Activated effector memory CD4-positive, alpha-beta T cell treated with anti-CD3 and anti-CD28 coated beads, Interleukin-2, amount 50 U/mL, for 16 hours (primary cell): Measurements from ENCODE around the gene TYSND1.
A peak's percentile ranks its signal among the peaks of the same experiment; 100 is the strongest.
"Not testable (repeated sequence)": the region's sequence is repeated elsewhere in the genome, so short reads cannot be mapped to it uniquely, and the experiment has no call there.

Experiments used
- DNase-seq: peaks from one replicate; pipeline ENCODE4 v3.0.0-alpha.2; 2020

The TYSND1 gene

DNA sequence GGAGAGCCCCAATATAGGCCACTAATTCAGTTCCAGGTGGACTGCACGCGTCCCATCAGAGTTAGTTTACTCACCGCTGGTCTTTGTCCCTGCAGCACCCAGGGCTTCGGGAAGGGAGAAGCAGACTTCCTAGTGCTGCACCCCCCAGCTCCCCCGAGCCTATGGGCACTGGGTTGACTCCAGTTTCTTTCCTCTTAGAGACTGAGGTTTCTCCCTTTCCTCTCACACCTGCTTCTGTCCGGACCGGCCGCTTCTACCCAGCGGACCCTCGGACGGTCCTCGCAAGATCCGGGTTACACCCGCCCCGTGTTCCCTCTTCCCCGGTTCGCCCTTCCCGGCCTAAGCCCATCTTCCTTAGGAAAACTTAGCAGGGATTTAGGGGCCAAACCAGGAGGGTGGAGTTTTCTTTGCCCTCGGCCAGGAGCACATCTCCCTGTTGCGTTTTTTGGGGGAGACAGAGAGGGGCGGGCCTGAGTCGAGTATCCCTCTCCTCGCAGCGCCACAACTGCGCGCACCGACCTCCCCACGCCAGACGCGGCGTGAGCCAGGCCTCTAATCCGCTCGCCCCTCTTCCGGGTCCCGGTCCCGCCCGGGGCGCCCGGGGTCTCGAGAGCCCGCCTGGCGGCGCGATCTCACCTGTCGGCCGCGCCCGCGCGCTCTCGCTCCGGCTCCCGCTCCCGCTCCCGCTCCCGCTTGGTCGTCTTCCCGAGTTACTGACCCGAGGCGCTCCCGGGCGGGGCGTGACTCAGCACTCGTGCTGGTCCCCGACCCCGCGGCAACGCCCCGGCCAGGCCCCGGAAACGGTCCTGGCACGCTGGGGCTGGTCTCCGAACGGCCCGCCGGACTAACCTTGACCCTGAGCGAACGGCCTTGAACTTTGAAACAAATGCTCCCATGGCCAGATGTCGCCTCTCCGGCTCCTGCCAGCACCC lies 14.1 kb downstream of the TYSND1 start, which contains the start of gene AIFM2:
AIFM2 (minus strand) TSS at position 728 of the 932 bp plus-strand sequence. CDS start 8,741 bp downstream, outside the sequence.
- DNase-seq, result peak; percentile 69

DNA sequence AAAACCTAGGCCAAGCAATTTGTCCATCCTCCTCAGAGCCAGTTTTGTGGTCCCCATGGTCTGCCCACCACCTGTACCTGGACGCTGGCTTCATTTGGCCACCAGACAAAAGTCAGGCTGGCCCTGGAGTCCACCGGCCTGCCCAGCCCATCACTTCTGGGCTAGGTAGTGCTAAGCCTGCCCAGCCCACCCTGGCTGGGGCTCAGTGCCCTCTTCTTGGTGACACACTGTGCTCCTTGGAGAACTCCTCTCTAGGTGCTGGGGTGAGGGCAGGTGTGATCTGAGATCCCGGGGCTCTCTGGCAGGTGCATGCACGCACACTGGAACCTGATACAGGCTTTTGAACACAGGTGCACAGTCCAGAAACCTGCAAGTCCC lies 15.0 kb downstream of the TYSND1 start:
- DNase-seq, result peak; percentile 56

DNA sequence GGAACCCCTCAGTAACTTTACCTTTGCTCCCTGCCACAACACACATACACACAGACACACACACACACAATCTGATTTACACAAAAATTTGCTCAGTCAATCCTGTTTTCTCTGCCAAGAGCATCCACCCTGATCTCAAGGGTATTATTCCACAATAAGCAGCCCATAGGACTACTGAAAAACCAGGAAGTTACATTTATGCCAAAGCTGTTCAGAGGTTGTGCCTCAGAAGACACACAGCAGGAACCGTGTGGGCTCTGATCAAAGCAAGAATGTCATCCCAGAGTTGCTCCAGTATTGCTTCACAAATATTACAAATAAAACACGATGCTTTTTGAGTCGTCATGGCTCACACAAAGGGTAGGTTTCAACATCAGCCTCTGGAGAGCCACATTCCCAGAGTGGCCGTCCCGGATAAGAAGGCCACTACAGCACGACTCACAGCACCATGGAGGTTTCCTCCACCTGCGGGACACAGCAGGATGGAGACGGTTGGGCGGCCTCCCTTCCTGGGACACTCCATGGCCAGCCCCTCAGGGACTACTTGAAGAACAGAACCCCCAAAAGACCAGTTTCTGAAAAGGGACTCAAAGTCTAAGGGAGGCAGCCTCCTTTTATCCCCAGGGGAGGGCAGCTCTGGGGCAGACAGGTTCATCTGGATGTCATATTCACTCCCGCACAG lies 15.5 kb downstream of the TYSND1 start:
- no peak for DNase-seq

DNA sequence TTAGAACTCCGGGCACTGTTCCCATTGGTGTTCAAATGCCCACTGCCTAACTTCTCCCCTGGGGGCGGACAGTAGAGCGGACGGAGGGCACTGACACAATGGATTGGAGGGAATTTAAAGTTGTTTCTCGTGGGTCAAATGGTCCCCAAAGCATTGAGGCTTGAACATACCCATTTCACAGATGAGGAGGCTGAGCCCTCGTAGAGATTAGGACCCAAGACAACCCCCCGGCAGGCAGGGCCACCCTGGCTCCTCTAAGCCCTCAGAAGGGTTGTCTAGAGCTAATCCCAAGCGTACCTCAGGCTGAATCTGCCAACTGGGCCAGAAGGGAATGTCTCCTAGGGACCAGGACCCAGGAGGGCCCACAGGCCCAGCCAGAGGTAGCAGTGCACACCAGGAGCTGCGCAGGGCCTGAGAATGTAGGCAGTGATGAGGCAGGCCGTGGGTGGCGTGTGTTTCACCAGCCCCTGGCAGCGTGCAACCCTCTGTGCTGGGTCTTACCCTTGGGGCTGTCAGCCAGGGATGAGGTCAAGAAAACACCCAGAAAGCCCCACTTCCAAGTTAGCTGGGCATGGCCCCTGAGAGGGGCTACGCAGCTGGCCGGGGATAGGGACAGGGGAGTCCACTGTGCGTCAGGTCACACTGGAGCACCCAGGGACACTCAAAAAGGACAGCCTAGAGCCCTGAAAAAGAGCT lies 19.7 kb downstream of the TYSND1 start:
- no peak for DNase-seq

DNA sequence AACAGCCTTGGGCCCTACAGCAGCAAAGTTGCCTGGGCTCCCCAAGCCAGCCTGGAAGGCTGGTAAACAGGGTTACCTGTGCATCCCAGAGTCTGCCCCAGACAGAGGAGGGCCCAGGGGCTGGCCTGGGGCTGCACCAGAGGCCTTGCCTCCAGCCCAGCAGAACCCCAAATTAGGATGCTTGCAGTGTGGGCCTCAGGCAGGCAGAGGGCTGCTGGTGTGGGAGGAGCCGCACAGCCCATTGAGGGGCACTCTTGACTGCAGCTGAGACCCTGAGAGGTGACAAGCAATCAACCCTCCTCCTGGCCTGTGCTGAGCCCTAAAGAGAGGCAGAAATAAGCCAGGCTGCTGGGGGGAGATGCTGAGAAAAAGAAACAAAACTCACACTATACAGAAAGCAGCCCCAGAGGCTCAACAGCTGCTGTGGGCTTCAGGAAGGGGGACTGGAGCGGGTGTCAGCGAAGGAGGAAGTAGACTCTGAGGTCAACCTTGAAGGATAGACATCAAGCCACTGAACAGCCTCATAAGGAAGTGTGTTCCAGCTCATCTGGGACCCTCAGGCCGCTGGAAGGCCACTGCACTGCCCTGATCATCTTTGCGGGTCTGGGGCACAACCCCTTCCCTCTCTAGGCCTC lies 20.5 kb downstream of the TYSND1 start:
- no peak for DNase-seq

DNA sequence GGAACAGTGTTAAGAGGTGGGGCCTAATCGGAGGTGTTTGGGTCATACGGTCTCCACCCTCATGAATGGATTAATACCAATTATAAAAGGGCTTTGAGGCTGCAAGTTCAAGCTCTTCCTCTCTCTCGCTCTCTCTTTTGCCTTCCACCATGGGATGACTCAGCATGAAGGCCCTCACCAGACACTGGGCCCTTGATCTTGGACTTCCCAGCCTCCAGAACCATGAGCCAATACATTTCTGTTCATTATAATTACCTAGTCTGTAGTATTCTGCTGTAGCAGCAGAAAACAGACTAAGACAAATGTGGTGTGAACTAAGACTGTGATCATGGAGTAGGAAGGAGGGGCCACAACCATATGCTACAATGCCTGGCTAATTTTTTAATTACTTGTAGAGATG lies 21.6 kb downstream of the TYSND1 start:
- no peak for DNase-seq

DNA sequence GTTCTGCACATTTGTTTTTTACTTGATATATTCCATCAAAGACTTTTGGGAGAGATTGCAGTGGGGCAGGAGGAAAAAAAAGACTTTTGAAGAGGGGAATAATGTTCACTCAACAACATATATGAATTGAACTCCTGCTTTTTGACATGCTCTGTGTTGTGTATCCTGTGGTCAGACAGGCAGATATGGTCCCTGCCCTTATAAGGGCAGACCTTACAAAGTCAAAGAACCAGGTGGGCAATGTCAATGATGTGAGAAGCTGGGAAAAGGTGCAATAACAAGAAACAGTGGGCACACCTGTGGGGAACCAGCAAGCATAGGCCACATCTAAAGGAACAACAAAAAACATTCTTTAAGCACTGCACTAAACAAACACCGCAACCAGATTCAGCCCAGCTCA lies 22.1 kb downstream of the TYSND1 start:
- DNase-seq, result no peak

DNA sequence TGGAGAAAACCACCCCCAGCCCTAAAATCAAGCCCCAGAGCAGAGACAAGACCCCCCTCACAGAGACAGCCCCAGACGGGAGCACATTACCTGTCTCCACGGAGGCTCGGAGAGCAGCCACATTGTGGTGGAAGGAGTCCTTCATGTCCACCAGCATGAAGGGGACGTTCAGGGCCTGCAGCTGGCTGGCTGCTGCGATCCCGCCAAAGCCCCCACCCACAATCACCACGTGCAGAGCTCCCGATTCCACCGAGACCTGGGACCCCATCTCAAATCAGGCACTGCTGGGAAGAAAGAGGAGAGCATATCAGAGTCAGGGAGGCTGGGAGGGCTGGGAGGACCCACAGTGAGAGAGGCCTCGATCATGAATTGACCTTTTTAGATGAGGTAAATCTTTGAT lies 22.7 kb downstream of the TYSND1 start:
- no peak for DNase-seq

DNA sequence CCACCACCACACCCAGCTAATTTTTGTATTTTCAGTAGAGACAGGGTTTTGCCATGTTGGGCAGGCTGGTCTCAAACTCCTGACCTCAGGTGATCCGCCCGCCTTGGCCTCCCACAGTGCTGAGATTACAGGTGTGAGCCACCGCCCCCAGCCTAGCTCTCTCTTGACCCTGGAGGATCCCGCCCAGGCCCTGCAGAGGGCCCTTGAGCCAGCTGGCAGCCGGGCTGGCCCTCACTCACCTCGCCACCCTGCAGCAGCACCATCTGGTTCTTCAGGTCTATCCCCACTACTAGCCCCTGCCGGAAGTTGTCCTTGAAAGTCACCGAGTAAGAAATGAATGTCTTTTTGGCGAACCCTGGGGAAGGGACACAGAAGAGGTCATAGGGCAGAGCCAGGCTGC lies 23.3 kb downstream of the TYSND1 start:
- DNase-seq, result not testable (repeated sequence)

DNA sequence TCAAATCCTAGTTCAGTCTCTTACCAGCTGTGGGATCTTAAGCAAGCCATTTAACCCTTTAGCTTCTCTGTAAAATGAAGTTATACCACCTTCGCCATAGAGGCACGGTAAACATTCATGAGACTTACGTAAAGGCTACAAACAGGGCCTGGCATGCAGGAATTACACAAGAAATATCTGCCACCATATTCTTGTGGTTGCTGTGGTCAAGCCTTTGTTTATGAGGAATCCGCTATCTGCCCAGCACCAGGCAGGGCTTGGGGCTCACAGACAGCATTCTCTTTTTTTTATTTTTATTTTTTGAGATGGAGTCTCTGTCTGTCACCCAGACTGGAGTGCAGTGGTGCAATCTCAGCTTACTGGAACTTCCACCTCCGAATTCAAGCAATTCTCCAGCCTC lies 23.8 kb downstream of the TYSND1 start:
- DNase-seq, result no peak

DNA sequence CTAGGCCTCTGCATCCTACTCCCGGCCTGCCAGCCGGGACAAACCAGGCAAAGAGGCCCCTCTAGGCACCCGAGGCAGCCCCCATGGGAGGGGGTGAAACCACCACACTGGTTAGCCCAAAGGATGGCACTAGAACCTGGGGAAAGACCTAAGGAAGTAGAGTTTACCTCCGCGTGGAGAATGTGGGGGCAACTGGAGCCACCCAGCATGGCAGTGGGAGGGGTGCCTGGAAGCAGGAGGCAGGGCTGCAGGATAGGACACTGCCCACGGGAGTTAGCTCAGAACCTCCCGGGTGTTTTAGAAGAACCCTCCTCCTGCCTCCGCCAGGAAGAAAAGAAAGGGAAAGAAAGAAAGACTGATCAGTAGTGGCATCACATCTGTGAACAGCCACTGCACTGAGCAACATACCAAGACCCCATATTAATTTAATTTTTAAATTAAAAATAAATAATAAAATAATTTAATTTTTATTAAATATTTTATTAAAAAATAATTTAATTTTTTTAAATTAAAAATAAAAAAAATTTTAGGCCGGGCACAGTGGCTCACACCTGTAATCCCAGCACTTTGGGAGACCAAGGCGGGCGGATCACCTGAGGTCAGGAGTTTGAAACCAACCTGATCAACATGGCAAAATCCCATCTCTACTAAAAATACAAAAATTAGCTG lies 25.1 kb downstream of the TYSND1 start:
- no peak for DNase-seq

DNA sequence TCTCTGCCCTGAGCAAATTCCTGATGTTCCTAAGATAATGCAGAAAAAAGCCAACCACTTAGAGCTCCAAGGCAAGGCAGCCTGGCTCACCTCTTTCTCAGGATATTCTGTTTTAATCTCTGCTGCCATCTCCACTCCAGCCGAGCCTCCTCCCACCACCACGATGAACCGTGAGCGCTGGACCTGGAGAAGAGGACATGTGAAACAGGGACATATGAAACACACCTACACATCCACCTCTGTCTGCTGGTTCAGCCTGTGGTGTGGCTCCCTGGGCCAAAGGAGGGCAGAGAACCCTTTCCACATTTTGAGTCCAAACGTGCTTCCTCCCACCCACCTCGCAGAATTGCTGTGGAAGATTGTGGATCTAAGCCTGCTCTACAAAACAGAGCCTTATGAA lies 26.1 kb downstream of the TYSND1 start:
- no peak for DNase-seq

DNA sequence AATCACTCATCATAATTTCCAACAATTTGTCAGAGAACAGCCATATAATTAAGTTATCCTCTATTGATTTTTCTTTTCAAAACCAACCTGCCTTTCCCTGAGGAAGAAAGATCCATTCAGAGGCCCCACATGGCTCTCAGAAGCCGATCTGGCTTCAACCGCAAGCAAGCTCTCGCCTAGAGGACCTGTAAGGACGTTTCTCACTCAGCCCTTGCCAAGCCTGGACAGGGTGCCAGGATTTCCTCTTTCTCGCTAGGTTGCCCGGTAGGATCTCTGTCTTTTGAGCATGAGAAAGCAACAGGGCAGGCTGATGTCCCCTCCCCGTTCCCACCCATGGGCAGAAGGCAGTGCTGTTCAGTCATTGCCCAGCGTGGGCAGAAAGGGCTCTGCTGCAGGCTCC lies 26.9 kb downstream of the TYSND1 start:
- DNase-seq, result no peak

DNA sequence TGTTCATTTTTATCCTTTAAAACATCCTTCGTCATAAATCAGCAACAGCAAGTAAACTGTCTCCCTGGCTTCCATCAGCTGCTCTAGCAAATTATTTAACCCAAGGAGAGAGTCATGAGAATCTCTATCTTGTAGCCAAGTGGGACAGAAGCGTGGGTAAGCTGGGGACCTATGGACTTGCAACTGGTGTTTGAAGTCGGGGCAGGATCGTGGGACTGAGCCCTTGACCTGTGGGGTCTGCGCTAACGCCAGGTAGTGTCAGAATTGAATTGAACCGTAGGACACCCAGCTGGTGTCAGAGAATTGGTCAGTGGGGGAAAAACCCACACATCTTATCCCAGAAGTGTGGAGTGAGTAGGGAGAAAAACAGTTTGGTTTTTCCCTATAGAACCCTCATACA lies 27.3 kb downstream of the TYSND1 start:
- DNase-seq, result no peak

DNA sequence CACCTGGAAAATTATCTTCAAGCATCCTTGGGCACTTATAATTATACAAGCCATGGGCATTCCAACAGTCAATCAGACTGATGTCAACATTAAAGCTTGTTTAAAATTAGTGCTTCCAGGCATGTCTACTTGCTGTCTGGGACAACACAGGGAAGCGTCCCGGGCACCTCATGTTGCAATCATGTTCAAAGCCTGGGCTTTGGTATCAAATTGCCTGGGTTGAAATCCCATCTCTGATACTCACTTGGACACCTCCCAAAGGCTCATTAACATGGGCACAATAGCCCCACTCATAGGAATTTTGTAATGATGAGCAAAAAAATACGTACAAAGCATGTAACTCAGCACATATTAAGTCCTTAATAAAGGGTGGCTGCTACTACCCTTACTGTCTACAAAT lies 28.3 kb downstream of the TYSND1 start:
- no peak for DNase-seq

DNA sequence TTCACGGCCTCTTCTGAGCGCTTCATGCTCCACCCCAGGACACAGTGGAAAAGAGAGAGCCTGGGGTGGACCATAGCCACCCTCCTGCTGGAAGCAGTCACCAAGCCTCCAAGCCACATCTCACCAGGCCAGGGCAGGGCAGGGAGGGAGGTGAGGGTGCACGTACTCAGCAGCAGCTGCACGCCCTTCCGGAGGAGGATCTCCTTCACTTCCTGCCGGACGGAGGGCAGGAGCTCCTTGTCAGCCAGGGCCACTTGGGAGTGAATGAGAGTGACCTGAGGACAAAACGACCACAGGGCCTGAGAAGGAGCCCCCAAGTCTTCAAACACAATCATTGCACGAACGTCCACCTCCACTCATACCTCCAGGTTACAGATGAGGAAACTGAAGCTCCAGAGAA lies 28.9 kb downstream of the TYSND1 start:
- no peak for DNase-seq

DNA sequence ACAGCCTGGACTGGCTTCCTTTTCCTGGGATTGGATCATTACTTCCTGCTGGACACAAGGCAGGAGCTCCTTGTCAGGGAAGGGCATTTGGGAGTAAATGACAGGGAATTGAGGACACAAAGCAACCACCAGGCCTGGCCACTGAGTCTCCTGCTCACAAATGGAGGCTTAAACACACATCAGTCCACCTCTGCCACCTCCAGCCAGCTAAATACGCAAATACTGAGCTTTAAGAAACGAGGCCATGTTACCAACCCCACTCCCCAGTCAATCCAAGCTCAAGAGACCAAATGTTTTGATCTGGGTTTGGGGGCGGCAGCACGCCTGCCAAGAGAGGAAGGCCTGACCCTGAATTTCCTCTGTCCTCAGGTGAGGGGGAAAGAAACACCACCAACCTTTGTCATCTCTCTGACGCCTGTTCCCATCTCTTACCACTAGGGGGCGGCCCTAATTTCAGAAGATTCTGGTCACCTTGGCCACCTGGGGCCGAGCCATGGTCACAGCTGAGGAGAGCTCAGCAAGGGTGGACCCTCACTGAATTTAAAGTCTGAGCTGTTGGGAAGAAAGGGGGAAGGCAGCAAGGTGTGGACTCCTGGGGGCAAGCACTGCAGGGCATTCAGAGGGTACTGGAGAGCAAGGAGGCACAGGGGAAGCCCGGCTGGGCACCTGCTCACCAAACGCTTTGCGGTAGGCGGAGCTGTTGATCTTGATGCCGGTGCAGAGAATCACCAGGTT lies 30.4 kb downstream of the TYSND1 start:
- peak; percentile 83 for DNase-seq

DNA sequence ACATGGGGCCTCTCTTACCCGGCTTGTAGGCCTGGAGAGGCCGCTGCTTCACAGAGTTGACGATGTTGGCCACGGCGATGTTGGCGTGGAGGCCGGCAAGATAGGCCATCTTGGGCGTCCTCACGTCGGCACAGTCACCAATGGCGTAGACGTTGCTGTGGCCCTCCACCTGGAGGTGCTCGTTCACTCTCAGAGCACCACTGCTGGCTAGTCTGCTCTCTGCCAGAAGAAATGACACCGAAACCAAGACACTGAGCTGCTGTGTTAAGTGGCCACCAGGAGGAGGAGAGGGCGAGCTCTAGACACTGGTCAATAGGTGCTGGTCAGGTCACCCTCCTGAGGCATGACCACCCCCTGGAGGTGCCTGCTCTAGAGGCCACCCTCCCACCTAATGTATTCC lies 31.6 kb downstream of the TYSND1 start:
- no peak for DNase-seq

DNA sequence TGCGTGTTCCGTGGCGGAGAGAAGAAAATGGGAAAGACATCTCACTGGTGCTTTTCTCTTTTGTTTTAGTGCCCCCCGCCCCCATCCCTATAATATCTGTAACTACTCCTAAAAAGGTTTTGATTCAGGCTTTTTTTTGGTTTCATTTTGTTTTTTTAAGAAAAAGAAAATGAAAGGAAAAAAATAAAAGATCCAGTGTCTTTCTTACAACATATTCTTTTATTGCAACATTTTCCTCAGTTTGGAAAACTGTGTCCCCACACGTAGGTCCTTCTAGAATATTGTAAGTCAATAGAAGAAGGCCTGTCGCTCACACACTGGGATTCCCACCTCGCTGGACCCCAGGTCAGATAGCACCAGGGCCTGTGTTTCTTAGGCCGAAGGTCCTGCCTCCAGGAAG lies 34.4 kb downstream of the TYSND1 start:
- DNase-seq, result no peak

DNA sequence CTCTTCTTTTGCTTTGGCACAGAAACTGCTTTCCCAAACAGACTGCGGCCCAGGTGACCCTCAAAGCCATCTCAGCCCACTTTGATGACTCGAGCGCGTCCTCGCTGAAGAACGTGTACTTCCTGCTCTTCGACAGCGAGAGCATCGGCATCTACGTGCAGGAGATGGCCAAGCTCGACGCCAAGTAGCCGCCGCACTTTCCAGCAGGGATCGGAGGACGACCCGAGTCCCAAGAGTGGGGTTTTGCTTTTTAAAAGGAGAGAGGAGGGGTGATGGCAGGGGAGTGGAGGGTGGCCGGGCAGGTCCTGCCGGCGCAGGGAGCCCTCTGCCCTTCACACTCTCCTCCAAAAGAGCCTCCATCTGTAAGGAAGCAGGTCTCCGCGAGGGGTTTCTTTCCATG lies 35.0 kb downstream of the TYSND1 start:
- DNase-seq, result no peak

DNA sequence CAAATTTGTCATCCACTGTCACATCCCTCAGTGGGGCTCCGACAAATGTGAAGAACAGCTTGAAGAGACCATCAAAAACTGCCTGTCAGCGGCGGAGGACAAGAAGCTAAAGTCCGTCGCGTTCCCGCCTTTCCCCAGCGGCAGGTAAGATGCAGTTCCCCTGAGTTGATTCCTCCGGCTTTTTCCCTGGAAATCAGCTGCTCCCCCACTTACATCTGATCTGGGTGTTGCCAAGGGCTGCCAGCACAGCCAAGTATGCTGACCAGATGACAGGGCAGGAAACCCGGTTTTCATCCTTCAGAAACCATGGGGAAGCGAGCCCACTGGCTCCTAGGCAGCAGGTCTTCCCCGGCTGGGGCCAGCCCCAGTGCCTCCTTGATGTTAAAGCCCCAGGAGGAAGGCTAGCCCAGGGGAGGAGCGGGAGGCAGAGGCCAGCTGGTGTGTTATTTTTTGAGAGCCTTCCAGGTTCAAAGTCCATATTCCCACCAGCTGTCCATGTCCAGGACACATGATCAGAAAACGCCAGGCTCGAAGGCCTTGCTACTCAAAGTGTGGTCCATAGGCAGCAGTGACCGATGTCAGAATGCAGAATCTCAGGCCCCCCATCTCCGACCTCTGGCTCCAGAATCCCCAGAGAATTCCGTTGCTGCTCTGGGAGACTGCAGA lies 37.3 kb downstream of the TYSND1 start:
- no peak for DNase-seq
